Measurements from ENCODE around the gene UGT2A3.
"Not testable (repeated sequence)": the region's sequence is repeated elsewhere in the genome, so short reads cannot be mapped to it uniquely, and the experiment has no call there.

GRCh38 chr4:68959085-68959484 is 7.5 kb upstream of the UGT2A3 start:
- TF ChIP-seq EZH2 (IDR thresholded peaks at IDR 0.05; ENCODE audit: low read depth, low read length, severe bottlenecking); POLR2A (IDR thresholded peaks at IDR 0.05; ENCODE audit: control extremely low read depth in 1 of 2, low read depth in 2 of 2, low read length in 2 of 2); SRF (IDR thresholded peaks at IDR 0.05; ENCODE audit: low read depth, low read length); PHF8 (conservative IDR thresholded peaks at IDR 0.05; ENCODE audit: low read depth, low read length); TCF12 (IDR thresholded peaks at IDR 0.05; ENCODE audit: low read depth, low read length); CHD2 (IDR thresholded peaks at IDR 0.05; ENCODE audit: low read length); BCL11A (IDR thresholded peaks at IDR 0.05; ENCODE audit: low read depth in 2 of 2, low read length in 2 of 2); GABPA (IDR thresholded peaks at IDR 0.05; ENCODE audit: borderline replicate concordance, insufficient read depth, low read length); ATF2 (IDR thresholded peaks at IDR 0.05; ENCODE audit: low read length); POLR2AphosphoS5 (IDR thresholded peaks at IDR 0.05; ENCODE audit: low read depth, low read length); TAF1 (IDR thresholded peaks at IDR 0.05; ENCODE audit: low read depth, low read length): not testable (repeated sequence)
- TF ChIP-seq, protein P1, sequence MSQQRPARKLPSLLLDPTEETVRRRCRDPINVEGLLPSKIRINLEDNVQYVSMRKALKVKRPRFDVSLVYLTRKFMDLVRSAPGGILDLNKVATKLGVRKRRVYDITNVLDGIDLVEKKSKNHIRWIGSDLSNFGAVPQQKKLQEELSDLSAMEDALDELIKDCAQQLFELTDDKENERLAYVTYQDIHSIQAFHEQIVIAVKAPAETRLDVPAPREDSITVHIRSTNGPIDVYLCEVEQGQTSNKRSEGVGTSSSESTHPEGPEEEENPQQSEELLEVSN (IDR thresholded peaks at IDR 0.05), result not testable (repeated sequence)
- TF ChIP-seq, protein P2, sequence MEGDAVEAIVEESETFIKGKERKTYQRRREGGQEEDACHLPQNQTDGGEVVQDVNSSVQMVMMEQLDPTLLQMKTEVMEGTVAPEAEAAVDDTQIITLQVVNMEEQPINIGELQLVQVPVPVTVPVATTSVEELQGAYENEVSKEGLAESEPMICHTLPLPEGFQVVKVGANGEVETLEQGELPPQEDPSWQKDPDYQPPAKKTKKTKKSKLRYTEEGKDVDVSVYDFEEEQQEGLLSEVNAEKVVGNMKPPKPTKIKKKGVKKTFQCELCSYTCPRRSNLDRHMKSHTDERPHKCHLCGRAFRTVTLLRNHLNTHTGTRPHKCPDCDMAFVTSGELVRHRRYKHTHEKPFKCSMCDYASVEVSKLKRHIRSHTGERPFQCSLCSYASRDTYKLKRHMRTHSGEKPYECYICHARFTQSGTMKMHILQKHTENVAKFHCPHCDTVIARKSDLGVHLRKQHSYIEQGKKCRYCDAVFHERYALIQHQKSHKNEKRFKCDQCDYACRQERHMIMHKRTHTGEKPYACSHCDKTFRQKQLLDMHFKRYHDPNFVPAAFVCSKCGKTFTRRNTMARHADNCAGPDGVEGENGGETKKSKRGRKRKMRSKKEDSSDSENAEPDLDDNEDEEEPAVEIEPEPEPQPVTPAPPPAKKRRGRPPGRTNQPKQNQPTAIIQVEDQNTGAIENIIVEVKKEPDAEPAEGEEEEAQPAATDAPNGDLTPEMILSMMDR (IDR thresholded peaks at IDR 0.05; ENCODE audit: control extremely low read depth in 1 of 3, insufficient read depth in 1 of 3, low read depth in 1 of 3, low read length in 3 of 3), result not testable (repeated sequence)
